Lower lobe of right lung (tissue), 2 donors: Measurements from ENCODE around the gene TIMP3. TPM values are rescaled to one million over a fixed set of nuclear protein-coding genes. Genes with fewer than 3 reads are reported as not detected.

Experiments
- ATAC-seq, 2 donors: fragments of 200-7000 bp; cut with Tn5 transposase; one replicate each; pipeline ENCODE4 v1.9.1; 2020 to 2022; ENCODE audit warnings: mild to moderate bottlenecking in 2 of 2, moderate library complexity in 2 of 2
- DNase-seq: peaks from one replicate; pipeline ENCODE4 v3.0.0-alpha.2; 2020
- H3K27ac ChIP-seq: fragments of 200-600 bp; one replicate; pipeline ENCODE4 v1.8.0; 2022
- H3K27me3 ChIP-seq: fragments of 200-600 bp; one replicate; pipeline ENCODE4 v1.8.0; 2022; ENCODE audit warnings: low read depth
- H3K36me3 ChIP-seq: fragments of 200-600 bp; one replicate; pipeline ENCODE4 v1.8.0; 2022; ENCODE audit warnings: mild to moderate bottlenecking
- H3K4me1 ChIP-seq: fragments of 200-600 bp; one replicate; pipeline ENCODE4 v1.8.0; 2022
- H3K4me3 ChIP-seq: fragments of 200-600 bp; one replicate; pipeline ENCODE4 v1.8.0; 2022; ENCODE audit warnings: mild to moderate bottlenecking
- H3K9me3 ChIP-seq: fragments of 200-600 bp; one replicate; pipeline ENCODE4 v1.8.0; 2022
- CTCF ChIP-seq: fragments of 200-600 bp; IDR thresholded peaks from one replicate; pipeline ENCODE4 v1.8.0; 2022; ENCODE audit warnings: antibody characterized with exemption, mild to moderate bottlenecking
- intact Hi-C: fragments of 100-400 bp; cut with DNase I; formaldehyde crosslinking; loops from one replicate; pipeline ENCODE4 v1.11.0; 2022
- total RNA-seq: library from RNA; stranded (reverse); fragmentation: NEBNext Ultra II Directional; extraction: Animal tissue kit (Norgen Biotek cat#: 25700); gene quantifications from one replicate; pipeline ENCODE4 v1.2.1, GENCODE V29; 2021
- donor health status: DM: no; HTN: yes; CAD: no; lungs with severe emphysema.

TIMP3 gene
- total RNA-seq, 1 donor from 2014 or later, result 390 TPM

DNA sequence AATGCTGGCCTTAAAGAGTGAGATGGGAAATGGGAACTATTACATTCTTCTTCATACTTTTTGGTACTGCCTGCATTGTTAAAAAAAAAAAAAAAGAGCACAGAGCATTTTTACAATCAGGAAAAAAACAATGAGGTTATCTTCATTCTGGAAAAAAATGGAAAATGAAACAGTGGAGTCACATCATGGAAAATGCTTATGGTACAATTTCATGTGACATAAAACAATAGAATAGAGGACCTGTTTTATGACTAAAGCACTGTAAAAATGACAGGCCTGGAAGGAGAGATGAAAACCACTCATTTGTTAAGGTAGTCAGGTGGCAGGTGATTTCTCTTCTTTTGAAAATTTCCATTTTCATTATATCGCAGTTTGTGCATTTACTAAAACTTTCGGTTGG is 75.0 kb downstream of the TIMP3 start:
- DNase-seq (no peak), ATAC-seq (no peak)
- no peak for TF ChIP-seq CTCF
- no peaks in the 10 kb centered on the region for H3K36me3 ChIP-seq
- no peaks in the 10 kb centered on the region for H3K9me3 ChIP-seq
- no peaks in the 10 kb centered on the region for H3K27me3 ChIP-seq
- no peak overlapping the region for H3K27ac ChIP-seq
- H3K4me3 ChIP-seq, result no peak overlapping the region
- peaks cover 22% of the 10 kb centered on the region for H3K4me1 ChIP-seq
- intact Hi-C loops, result no loop called here

GRCh38 chr22:32877196-32877595 is 75.7 kb downstream of the TIMP3 start:
- no peak for TF ChIP-seq CTCF
- intact Hi-C loops, result no loop called here

DNA sequence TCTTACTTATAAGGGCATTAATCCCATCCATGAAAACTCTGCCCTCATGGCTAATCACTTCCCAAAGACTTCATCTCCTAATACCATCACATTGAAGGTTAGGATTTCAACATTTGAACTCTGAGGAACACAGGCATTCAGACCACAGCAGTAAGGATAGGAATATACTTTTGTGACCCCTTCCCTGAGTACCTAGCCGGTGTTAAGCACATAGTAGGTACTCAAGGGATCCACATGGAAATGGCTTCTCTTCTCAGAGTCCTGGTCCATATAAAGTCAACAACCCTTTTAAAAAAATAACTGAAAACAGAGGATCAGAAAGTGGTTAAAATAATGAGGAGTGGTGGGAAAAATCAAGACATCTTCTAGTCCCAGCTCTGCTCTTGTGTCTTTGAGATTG is 78.0 kb downstream of the TIMP3 start:
- ATAC-seq, result no peak
- no peak for DNase-seq
- Histone ChIP-seq H3K4me3 (no peak overlapping the region), H3K27me3 (no peaks in the 10 kb centered on the region), H3K9me3 (no peaks in the 10 kb centered on the region), H3K4me1 (peaks cover 22% of the 10 kb centered on the region), H3K36me3 (no peaks in the 10 kb centered on the region), H3K27ac (no peak overlapping the region)
- TF ChIP-seq CTCF, result no peak
- intact Hi-C loops, result no loop called here

More at GRCh38 chr22:32877196-32877595, 75.7 kb downstream of the TIMP3 start:
- Histone ChIP-seq H3K4me3 (no peak overlapping the region), H3K27ac (no peak overlapping the region), H3K27me3 (no peaks in the 10 kb centered on the region), H3K36me3 (no peaks in the 10 kb centered on the region), H3K9me3 (no peaks in the 10 kb centered on the region), H3K4me1 (peaks cover 22% of the 10 kb centered on the region)
- no peak for ATAC-seq
- DNase-seq, result no peak

- Histone ChIP-seq H3K4me1 (peaks cover 19% of the 10 kb centered on the region), H3K4me3 (no peak overlapping the region), H3K9me3 (no peaks in the 10 kb centered on the region), H3K27me3 (no peaks in the 10 kb centered on the region), H3K27ac (no peak overlapping the region), H3K36me3 (no peaks in the 10 kb centered on the region)
- intact Hi-C loops, result no loop called here
- ATAC-seq (peak in 1 of 2 donors; percentile 22), DNase-seq (no peak)
- TF ChIP-seq CTCF, result no peak
Measured at GRCh38 chr22:32880061-32880460, 78.6 kb downstream of the TIMP3 start.

DNA sequence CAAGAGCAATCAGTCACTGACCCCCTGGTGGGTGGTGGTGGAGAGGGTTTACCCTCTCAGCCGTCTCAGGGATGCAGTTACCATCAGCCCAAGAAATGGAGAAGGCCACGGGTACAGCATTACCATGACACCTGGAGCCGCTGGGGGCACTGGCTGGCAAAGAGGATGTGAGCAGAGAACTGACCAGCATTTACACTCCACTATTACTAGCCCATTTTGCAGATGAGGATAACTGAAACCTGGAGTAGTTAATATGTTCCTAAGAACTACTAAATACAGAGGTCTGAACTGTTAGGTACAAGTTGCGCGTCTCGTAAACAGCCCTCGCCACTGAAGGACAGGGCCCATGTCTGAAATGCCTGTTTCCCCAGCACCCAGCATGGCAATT is 79.0 kb downstream of the TIMP3 start:
- ATAC-seq, result peak in 1 of 2 donors; percentile 7
- H3K36me3 ChIP-seq, result no peaks in the 10 kb centered on the region
- DNase-seq, result no peak
- H3K27me3 ChIP-seq, result no peaks in the 10 kb centered on the region
- H3K4me3 ChIP-seq, result no peak overlapping the region
- H3K4me1 ChIP-seq, result peaks cover 15% of the 10 kb centered on the region
- no peaks in the 10 kb centered on the region for H3K9me3 ChIP-seq
- intact Hi-C loops, result no loop called here
- H3K27ac ChIP-seq, result peak overlapping the region; percentile 6
- no peak for TF ChIP-seq CTCF
